Smooth muscle cell (in vitro differentiated cells): Measurements from ENCODE around the gene ST6GAL1. TPM values are rescaled to one million over a fixed set of nuclear protein-coding genes. Genes with fewer than 3 reads are reported as not detected.

Experiments
- DNase-seq: peaks from one replicate; lab custom pipeline; 2025; ENCODE audit not compliant: unreplicated experiment; lab: John Stamatoyannopoulos, UW
- H2AFZ ChIP-seq: fragments of 200-600 bp; sonication (generic); 2 replicates; pipeline ENCODE4 v1.6.0; 2016; ENCODE audit warnings: antibody characterized with exemption, low read depth, mild to moderate bottlenecking
- H3F3A ChIP-seq: fragments of 200-600 bp; sonication (generic); 2 replicates; pipeline ENCODE4 v1.6.0; 2017; ENCODE audit warnings: antibody characterized with exemption, low read depth
- H3K27ac ChIP-seq: fragments of 200-600 bp; sonication (generic); 2 replicates; pipeline ENCODE4 v1.5.1; 2016; ENCODE audit warnings: low read depth, mild to moderate bottlenecking
- H3K27me3 ChIP-seq: fragments of 200-600 bp; sonication (generic); 2 replicates; pipeline ENCODE4 v1.6.1; 2016; ENCODE audit warnings: low read depth, mild to moderate bottlenecking
- H3K36me3 ChIP-seq: fragments of 200-600 bp; sonication (generic); 2 replicates; pipeline ENCODE4 v1.5.1; 2016; ENCODE audit warnings: low read depth
- H3K4me1 ChIP-seq: fragments of 200-600 bp; sonication (generic); 2 replicates; pipeline ENCODE4 v1.5.1; 2016; ENCODE audit warnings: low read depth
- H3K4me2 ChIP-seq: fragments of 200-600 bp; sonication (generic); 2 replicates; pipeline ENCODE4 v1.6.0; 2016; ENCODE audit warnings: mild to moderate bottlenecking
- H3K4me3 ChIP-seq: fragments of 200-600 bp; sonication (generic); 2 replicates; pipeline ENCODE4 v1.5.1; 2016; ENCODE audit warnings: mild to moderate bottlenecking
- H3K79me2 ChIP-seq: fragments of 200-600 bp; sonication (generic); 2 replicates; pipeline ENCODE4 v1.6.0; 2016; ENCODE audit warnings: low read depth, mild to moderate bottlenecking
- H3K9ac ChIP-seq: fragments of 200-600 bp; sonication (generic); 2 replicates; pipeline ENCODE4 v1.6.0; 2016; ENCODE audit warnings: low read depth
- H3K9me3 ChIP-seq: fragments of 200-600 bp; sonication (generic); replicated peaks from 2 replicates; pipeline ENCODE4 v1.5.1; 2016; ENCODE audit warnings: low read depth
- H4K20me1 ChIP-seq: fragments of 200-600 bp; sonication (generic); 2 replicates; pipeline ENCODE4 v1.6.0; 2016; ENCODE audit warnings: low read depth
- CTCF ChIP-seq: fragments of 200-600 bp; sonication (generic); IDR thresholded peaks from 2 replicates; pipeline ENCODE4 v1.5.1; 2017; ENCODE audit warnings: borderline replicate concordance, mild to moderate bottlenecking, antibody characterized with exemption; ENCODE audit not compliant: insufficient read depth, poor library complexity, severe bottlenecking
- WGBS: methylation state at CpG from one replicate; pipeline ENCODE4 v1.1.7; 2016; ENCODE audit warnings: low lambda C conversion rate; 5-methylcytosine and 5-hydroxymethylcytosine counted together
- polyA plus RNA-seq: library from polyadenylated mRNA; unstranded; fragments of >200 nt; fragmentation: Nextera tagmentation; extraction: Ambion mirVana; gene quantifications from 2 replicates; pipeline ENCODE4 v1.2.1, GENCODE V29; 2016
- total RNA-seq: library from RNA; depleted of rRNA; stranded (reverse); fragments of >200 nt; gene quantifications from 2 replicates; pipeline ENCODE4 v1.2.3, GENCODE V29; 2014

ST6GAL1 gene
- total and polyA plus RNA-seq, 2 experiments from 2014 or later: 3.5 to 8.9 TPM

GRCh38 chr3:186960347-186960746 lies 30.0 kb downstream of the ST6GAL1 start:
- no peaks in the 10 kb centered on the region for H4K20me1 ChIP-seq
- H2AFZ ChIP-seq: no peak overlapping the region
- no peak overlapping the region for H3K4me3 ChIP-seq
- H3F3A ChIP-seq: no peaks in the 10 kb centered on the region
- TF ChIP-seq CTCF: no peak
- DNase-seq: no peak
- H3K36me3 ChIP-seq: no peaks in the 10 kb centered on the region
- no peak overlapping the region for H3K9ac ChIP-seq
- no peaks in the 10 kb centered on the region for H3K79me2 ChIP-seq
- H3K27me3 ChIP-seq: no peaks in the 10 kb centered on the region
- 88% methylated on average over 4 of the region's 4 CpGs for WGBS
- no peak overlapping the region for H3K4me2 ChIP-seq
- H3K27ac ChIP-seq: no peak overlapping the region
- H3K9me3 ChIP-seq: no peaks in the 10 kb centered on the region
- H3K4me1 ChIP-seq: peaks cover 15% of the 10 kb centered on the region

- no peak for TF ChIP-seq CTCF
- Histone ChIP-seq H3K4me1 (peaks cover 13% of the 10 kb centered on the region), H3K4me2 (no peak overlapping the region), H3K79me2 (no peaks in the 10 kb centered on the region), H3F3A (no peaks in the 10 kb centered on the region), H3K36me3 (no peaks in the 10 kb centered on the region), H4K20me1 (no peaks in the 10 kb centered on the region), H3K9me3 (no peaks in the 10 kb centered on the region), H3K27me3 (no peaks in the 10 kb centered on the region), H3K27ac (no peak overlapping the region), H3K9ac (no peak overlapping the region), H3K4me3 (no peak overlapping the region), H2AFZ (no peak overlapping the region)
- 86% methylated on average over 1 of the region's 1 CpG for WGBS
- no peak for DNase-seq
These were observed 32.1 kb downstream of the ST6GAL1 start for GRCh38 chr3:186962445-186962844.

- H3K27me3 ChIP-seq: no peaks in the 10 kb centered on the region
- no peak for DNase-seq
- no peak overlapping the region for H2AFZ ChIP-seq
- H3K9ac ChIP-seq: no peak overlapping the region
- H3K4me2 ChIP-seq: no peak overlapping the region
- 46% methylated on average over 5 of the region's 5 CpGs for WGBS
- H3K9me3 ChIP-seq: no peaks in the 10 kb centered on the region
- H3K4me3 ChIP-seq: no peak overlapping the region
- no peaks in the 10 kb centered on the region for H4K20me1 ChIP-seq
- H3F3A ChIP-seq: no peaks in the 10 kb centered on the region
- TF ChIP-seq CTCF: no peak
- H3K27ac ChIP-seq: no peak overlapping the region
- no peaks in the 10 kb centered on the region for H3K36me3 ChIP-seq
- peaks cover 13% of the 10 kb centered on the region for H3K4me1 ChIP-seq
- H3K79me2 ChIP-seq: no peaks in the 10 kb centered on the region
These were observed 33.3 kb downstream of the ST6GAL1 start for GRCh38 chr3:186963636-186964035.

GRCh38 chr3:186964071-186964470 lies 33.7 kb downstream of the ST6GAL1 start:
- no peak overlapping the region for H3K4me2 ChIP-seq
- H3K4me1 ChIP-seq: peaks cover 13% of the 10 kb centered on the region
- 84% methylated on average over 6 of the region's 6 CpGs for WGBS
- H3F3A ChIP-seq: no peaks in the 10 kb centered on the region
- H3K9me3 ChIP-seq: no peaks in the 10 kb centered on the region
- no peak overlapping the region for H3K4me3 ChIP-seq
- no peak overlapping the region for H2AFZ ChIP-seq
- no peaks in the 10 kb centered on the region for H3K36me3 ChIP-seq
- H3K9ac ChIP-seq: no peak overlapping the region
- TF ChIP-seq CTCF: no peak
- no peak for DNase-seq
- no peak overlapping the region for H3K27ac ChIP-seq
- H3K27me3 ChIP-seq: no peaks in the 10 kb centered on the region
- no peaks in the 10 kb centered on the region for H3K79me2 ChIP-seq
- no peaks in the 10 kb centered on the region for H4K20me1 ChIP-seq
